ENCODE measurements around the gene BAZ2B. TPM values are rescaled to one million over a fixed set of nuclear protein-coding genes. Genes with fewer than 3 reads are reported as not detected.

The BAZ2B gene, protein sequence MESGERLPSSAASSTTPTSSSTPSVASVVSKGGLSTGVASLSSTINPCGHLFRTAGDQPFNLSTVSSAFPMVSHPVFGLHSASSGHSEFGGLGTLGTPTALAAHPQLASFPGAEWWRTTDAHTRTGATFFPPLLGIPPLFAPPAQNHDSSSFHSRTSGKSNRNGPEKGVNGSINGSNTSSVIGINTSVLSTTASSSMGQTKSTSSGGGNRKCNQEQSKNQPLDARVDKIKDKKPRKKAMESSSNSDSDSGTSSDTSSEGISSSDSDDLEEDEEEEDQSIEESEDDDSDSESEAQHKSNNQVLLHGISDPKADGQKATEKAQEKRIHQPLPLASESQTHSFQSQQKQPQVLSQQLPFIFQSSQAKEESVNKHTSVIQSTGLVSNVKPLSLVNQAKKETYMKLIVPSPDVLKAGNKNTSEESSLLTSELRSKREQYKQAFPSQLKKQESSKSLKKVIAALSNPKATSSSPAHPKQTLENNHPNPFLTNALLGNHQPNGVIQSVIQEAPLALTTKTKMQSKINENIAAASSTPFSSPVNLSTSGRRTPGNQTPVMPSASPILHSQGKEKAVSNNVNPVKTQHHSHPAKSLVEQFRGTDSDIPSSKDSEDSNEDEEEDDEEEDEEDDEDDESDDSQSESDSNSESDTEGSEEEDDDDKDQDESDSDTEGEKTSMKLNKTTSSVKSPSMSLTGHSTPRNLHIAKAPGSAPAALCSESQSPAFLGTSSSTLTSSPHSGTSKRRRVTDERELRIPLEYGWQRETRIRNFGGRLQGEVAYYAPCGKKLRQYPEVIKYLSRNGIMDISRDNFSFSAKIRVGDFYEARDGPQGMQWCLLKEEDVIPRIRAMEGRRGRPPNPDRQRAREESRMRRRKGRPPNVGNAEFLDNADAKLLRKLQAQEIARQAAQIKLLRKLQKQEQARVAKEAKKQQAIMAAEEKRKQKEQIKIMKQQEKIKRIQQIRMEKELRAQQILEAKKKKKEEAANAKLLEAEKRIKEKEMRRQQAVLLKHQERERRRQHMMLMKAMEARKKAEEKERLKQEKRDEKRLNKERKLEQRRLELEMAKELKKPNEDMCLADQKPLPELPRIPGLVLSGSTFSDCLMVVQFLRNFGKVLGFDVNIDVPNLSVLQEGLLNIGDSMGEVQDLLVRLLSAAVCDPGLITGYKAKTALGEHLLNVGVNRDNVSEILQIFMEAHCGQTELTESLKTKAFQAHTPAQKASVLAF (N-terminal part only)
- polyA plus RNA-seq: 103 and 150 TPM in 2 replicates
- 502 and 577 TPM in 2 replicates for polyA minus RNA-seq

DNA sequence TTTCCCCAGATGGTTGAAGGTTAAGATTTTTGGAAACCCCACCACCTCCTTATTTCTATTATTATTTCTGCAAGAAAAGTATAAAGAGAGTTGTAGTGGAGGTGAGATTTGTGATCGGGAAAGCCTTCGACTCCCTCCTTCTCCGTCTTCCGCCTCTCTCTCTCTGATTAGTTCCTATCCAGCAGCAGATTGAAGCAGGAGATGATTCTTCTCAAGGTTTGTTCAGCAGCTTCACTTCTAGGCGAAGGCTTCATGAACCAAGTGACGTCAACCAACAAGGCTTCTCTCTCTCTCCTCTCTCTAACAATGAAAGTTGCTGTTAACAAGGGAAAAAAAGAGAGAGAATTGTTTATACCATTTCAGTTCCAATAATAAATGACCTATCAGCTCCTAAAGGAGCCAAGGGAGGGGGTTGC lies at the start of gene BAZ2B:
BAZ2B (minus strand) TSS at position 263 of the 416 bp plus-strand sequence. CDS start 137,829 bp downstream, outside the sequence.
- Histone ChIP-seq H4K20me1 (ENCODE audit: insufficient read depth) (no peaks in the 10 kb centered on the region), H3K27ac (ENCODE audit: low read length) (peak within 1 kb of the TSS; percentile 95), H3K4me2 (ENCODE audit: low read length) (peak within 1 kb of the TSS; percentile 49), H3K36me3 (ENCODE audit: insufficient read depth, low read length) (no peaks in the 10 kb centered on the region), H3K9ac (ENCODE audit: low read length) (peak within 1 kb of the TSS; percentile 94), H3K27me3 (ENCODE audit: insufficient read depth, low read depth, low read length) (no peaks in the 10 kb centered on the region), H2AFZ (ENCODE audit: low read depth, low read length) (peak within 1 kb of the TSS; percentile 15), H3F3A (ENCODE audit: insufficient read depth, low read length, poor library complexity, severe bottlenecking) (no peaks in the 10 kb centered on the region), H3K79me2 (replicated peaks; ENCODE audit: insufficient read depth, low read length) (peaks cover 72% of the 10 kb centered on the region), H3K4me3 (ENCODE audit: low read length) (peak within 1 kb of the TSS; percentile 77), H3K9me3 (ENCODE audit: low read length) (no peaks in the 10 kb centered on the region), H3K9me2 (ENCODE audit: insufficient read depth, low read length) (no peaks in the 10 kb centered on the region)
- TF ChIP-seq, protein P1, sequence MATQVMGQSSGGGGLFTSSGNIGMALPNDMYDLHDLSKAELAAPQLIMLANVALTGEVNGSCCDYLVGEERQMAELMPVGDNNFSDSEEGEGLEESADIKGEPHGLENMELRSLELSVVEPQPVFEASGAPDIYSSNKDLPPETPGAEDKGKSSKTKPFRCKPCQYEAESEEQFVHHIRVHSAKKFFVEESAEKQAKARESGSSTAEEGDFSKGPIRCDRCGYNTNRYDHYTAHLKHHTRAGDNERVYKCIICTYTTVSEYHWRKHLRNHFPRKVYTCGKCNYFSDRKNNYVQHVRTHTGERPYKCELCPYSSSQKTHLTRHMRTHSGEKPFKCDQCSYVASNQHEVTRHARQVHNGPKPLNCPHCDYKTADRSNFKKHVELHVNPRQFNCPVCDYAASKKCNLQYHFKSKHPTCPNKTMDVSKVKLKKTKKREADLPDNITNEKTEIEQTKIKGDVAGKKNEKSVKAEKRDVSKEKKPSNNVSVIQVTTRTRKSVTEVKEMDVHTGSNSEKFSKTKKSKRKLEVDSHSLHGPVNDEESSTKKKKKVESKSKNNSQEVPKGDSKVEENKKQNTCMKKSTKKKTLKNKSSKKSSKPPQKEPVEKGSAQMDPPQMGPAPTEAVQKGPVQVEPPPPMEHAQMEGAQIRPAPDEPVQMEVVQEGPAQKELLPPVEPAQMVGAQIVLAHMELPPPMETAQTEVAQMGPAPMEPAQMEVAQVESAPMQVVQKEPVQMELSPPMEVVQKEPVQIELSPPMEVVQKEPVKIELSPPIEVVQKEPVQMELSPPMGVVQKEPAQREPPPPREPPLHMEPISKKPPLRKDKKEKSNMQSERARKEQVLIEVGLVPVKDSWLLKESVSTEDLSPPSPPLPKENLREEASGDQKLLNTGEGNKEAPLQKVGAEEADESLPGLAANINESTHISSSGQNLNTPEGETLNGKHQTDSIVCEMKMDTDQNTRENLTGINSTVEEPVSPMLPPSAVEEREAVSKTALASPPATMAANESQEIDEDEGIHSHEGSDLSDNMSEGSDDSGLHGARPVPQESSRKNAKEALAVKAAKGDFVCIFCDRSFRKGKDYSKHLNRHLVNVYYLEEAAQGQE (IDR thresholded peaks at IDR 0.05; ENCODE audit: borderline replicate concordance): peak; percentile 82
- TF ChIP-seq TAF1 (IDR thresholded peaks at IDR 0.05; ENCODE audit: low read depth) (peak; percentile 40), MXI1 (conservative IDR thresholded peaks at IDR 0.05; ENCODE audit: poor library complexity, severe bottlenecking) (no peak), POLR2AphosphoS5 (IDR thresholded peaks at IDR 0.05) (peak; percentile 67)

DNA sequence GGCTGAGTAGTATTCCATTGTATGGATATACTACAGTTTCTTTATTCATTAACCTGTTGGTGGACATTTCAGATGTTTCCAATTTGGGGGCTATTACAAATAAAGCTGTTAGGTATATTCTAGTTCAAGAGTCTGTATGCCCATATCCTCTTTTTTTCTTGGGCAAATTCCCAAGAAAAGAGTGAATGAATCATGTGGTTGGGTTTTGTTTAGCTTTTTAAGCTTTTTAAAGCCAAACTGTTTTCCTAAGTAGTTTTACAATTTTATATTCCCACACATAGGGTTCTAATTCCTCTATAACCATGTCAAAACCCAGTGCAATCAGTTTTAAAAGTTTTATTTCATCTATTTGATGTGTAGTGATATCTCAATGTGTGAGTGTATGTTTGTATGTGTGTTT lies 44.9 kb upstream of the BAZ2B start:
- Histone ChIP-seq H3K36me3 (ENCODE audit: insufficient read depth, low read length) (no peaks in the 10 kb centered on the region), H3K4me2 (ENCODE audit: low read length) (no peak overlapping the region), H3K27me3 (ENCODE audit: insufficient read depth, low read depth, low read length) (no peaks in the 10 kb centered on the region), H3F3A (ENCODE audit: insufficient read depth, low read length, poor library complexity, severe bottlenecking) (no peaks in the 10 kb centered on the region), H3K79me2 (replicated peaks; ENCODE audit: insufficient read depth, low read length) (no peaks in the 10 kb centered on the region), H3K9me3 (ENCODE audit: low read length) (no peaks in the 10 kb centered on the region), H4K20me1 (ENCODE audit: insufficient read depth) (no peaks in the 10 kb centered on the region), H3K4me3 (ENCODE audit: low read length) (no peak overlapping the region), H3K27ac (ENCODE audit: low read length) (no peak overlapping the region), H3K9me2 (ENCODE audit: insufficient read depth, low read length) (no peaks in the 10 kb centered on the region), H3K9ac (ENCODE audit: low read length) (no peak overlapping the region), H2AFZ (ENCODE audit: low read depth, low read length) (no peak overlapping the region)
- TF ChIP-seq RAD21 (conservative IDR thresholded peaks at IDR 0.05): no peak
- TF ChIP-seq TAF1 (IDR thresholded peaks at IDR 0.05; ENCODE audit: low read depth): no peak
- TF ChIP-seq, protein P2, sequence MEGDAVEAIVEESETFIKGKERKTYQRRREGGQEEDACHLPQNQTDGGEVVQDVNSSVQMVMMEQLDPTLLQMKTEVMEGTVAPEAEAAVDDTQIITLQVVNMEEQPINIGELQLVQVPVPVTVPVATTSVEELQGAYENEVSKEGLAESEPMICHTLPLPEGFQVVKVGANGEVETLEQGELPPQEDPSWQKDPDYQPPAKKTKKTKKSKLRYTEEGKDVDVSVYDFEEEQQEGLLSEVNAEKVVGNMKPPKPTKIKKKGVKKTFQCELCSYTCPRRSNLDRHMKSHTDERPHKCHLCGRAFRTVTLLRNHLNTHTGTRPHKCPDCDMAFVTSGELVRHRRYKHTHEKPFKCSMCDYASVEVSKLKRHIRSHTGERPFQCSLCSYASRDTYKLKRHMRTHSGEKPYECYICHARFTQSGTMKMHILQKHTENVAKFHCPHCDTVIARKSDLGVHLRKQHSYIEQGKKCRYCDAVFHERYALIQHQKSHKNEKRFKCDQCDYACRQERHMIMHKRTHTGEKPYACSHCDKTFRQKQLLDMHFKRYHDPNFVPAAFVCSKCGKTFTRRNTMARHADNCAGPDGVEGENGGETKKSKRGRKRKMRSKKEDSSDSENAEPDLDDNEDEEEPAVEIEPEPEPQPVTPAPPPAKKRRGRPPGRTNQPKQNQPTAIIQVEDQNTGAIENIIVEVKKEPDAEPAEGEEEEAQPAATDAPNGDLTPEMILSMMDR (IDR thresholded peaks at IDR 0.05; ENCODE audit: poor library complexity, severe bottlenecking): no peak
- no peak for TF ChIP-seq SMC3 (conservative IDR thresholded peaks at IDR 0.05; ENCODE audit: poor library complexity)
- no peak for TF ChIP-seq POLR2AphosphoS5 (IDR thresholded peaks at IDR 0.05)
- TF ChIP-seq EP300 (conservative IDR thresholded peaks at IDR 0.05; ENCODE audit: poor library complexity, severe bottlenecking): no peak
- no peak for TF ChIP-seq EZH2 (IDR thresholded peaks at IDR 0.05; ENCODE audit: borderline replicate concordance, insufficient read depth, low read length, poor library complexity, severe bottlenecking)
- TF ChIP-seq, protein P1 (IDR thresholded peaks at IDR 0.05; ENCODE audit: borderline replicate concordance): no peak
- TF ChIP-seq MXI1 (conservative IDR thresholded peaks at IDR 0.05; ENCODE audit: poor library complexity, severe bottlenecking): no peak
